Measurements from ENCODE around the gene FAM110A.
"Not testable (repeated sequence)": the region's sequence is repeated elsewhere in the genome, so short reads cannot be mapped to it uniquely, and the experiment has no call there.

The FAM110A gene

DNA sequence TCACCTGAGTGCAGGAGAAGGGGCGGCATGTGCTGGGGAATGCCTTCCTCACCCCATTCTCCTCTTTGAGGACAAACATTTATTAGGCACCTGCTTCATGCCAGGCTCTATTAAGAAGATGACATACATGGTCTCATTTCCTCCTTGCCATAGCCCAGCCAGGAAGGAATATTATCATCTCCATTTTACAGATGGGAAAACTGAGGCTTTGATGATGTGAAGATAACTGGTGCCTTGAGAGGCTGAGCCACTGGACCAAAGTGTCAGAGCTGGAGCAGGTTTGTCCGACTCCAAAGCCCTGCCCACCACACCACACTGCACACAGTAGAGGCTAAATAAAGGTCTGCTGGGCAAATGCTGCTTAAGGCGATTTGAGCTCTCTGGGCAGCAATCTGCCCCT, 37.2 kb downstream of the FAM110A start:
- no peak for DNase-seq (ENCODE audit: low read depth in 2 of 3, low spot score in 1 of 3)

DNA sequence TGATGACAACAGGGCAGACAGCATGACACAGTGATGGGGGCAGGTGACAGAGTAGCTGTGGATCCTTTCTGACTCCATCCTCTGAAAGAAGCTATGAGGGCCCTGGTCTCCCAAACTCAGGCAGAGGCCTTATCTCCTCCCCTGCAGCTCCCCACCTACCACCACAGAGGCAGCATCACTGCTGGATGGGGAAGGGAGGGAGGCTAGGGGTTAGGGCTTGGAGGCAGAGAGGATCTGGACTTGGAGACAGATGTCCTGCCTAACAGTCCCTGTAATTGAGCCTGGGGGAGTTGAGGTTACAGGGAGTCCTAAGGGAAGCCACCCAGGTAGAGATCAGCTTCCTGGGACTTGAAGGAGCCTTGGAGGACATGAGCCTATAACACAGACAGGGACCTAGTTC, 37.9 kb downstream of the FAM110A start:
- DNase-seq (ENCODE audit: low read depth in 2 of 3, low spot score in 1 of 3) = no peak

DNA sequence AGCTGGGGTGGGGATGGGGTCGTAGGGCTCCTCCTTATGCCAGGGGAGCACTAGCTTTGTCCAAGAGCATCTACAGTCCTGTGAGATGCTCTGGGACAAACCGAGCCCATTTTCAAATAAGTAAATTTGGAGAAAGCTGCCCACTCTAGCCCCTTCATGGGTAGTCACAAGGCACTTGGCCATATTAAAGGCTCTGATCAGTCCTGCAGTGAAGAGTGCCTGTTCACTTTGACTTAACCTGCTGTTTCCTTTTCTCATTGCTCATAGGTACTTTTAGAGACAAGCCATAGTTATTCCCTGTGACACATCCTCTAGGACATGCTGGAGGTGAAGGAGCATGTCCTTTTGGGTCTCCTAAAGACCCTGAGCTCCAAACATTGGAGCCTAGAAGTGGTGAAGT, 38.4 kb downstream of the FAM110A start:
- DNase-seq (ENCODE audit: low read depth in 2 of 3, low spot score in 1 of 3) = no peak

DNA sequence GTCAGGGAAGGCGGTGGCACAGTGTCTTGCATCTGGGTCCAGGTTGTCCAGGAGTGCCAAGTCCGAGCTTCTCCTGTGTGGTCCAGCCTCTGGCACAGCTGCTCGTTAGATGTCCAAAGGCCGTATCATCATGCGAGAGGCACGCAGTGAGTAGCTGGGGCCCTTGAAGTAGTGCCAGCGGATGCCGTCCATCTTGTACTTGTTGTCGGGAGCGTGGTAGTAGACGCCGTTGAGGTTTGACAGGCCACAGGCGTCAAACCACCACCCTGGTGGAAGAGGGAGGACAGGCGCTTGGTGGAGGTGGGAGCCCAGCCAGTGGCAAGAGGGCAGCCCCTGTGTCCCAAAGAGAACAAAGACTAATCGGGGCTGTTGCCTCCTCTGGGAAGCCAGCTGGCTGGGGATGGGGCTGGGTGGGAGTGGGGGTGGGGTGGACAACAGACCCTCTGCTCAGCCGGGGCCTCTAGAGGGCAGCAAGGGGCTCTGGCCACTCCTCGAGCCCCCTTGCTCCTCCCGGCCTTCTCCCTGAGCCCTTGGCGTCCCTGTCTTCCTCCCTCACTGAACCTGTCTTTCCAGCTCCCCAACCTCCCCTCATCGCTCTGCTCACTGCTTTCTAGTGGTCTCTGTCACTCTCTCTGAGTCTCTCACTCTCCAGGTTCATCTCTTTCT, 39.5 kb downstream of the FAM110A start:
- no peak for DNase-seq (ENCODE audit: low read depth in 2 of 3, low spot score in 1 of 3)

DNA sequence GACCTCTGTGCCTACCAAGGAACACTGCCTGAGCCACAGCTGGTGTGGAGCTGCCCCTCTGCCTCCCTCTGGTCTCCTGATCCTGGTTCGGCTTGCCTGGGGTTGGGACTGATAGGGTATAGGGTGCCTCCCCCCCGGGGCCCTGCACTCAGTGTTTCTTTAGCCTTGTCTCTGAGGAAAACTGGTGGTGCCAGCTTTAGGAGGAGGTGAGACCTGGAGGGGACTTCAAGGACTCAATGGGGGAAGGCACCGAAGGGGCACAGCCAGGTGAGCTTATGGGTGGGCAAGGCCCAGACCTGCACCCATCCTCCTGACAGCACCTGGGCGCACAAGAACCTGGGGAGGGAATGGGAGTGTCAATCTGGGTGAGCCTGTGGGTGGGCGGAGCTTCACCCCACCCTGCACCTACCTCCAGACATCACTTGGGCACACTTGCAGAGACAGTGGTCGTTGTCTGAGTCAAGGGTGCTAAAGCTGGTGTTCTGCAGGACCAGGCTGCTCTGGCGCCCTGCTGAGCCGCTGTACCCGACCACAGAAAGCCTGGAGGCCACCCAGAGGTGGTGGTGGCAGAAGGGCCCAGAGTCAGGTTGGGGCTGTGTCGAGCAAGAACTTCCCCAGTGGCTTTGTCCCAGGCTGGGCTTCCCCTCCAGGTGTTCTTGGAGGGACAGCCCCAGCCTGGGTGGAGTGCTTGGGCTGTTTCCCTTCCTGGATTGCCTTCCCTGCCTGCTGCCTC, 40.5 kb downstream of the FAM110A start:
- no peak for DNase-seq (ENCODE audit: low read depth in 2 of 3, low spot score in 1 of 3)

DNA sequence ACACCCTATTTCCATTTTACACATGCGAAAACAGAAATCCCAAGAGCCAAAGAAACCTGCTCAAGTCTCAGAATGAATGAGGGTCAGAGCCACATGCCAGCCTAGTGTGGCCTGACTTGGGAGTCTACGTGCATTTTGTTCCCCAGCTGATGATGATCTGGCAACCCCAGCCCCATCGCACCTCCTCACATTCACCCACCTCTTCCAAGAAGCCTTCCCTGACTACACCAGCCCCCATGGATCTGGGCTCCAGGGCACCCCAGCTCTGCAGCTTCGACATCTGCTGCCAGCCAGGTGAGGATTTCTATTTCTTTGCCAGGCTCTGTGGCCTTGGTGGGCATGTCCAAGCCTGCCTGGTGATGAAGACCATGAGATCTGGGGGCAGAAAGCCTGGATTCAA, 41.6 kb downstream of the FAM110A start:
- no peak for DNase-seq (ENCODE audit: low read depth in 2 of 3, low spot score in 1 of 3)

DNA sequence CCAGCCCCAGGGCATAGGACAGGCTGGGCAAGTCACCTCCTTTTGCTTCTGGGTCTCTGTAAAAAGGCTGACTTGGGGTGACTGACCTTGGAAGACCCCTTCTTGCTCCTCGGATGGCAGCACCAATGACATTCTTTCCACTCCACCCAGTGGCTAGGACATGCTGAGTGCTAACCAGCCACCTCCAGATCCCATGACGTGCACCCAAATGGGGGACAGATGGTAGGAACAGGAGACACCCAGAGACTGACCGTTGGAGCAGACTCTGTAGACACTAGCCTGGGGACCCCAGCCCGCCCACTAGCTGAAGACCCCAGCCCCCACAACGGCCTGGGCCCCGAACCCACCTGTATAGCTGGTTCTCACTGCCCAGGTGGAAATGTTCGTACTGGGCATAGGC, 44.3 kb downstream of the FAM110A start:
- no peak for DNase-seq (ENCODE audit: low read depth in 2 of 3, low spot score in 1 of 3)

DNA sequence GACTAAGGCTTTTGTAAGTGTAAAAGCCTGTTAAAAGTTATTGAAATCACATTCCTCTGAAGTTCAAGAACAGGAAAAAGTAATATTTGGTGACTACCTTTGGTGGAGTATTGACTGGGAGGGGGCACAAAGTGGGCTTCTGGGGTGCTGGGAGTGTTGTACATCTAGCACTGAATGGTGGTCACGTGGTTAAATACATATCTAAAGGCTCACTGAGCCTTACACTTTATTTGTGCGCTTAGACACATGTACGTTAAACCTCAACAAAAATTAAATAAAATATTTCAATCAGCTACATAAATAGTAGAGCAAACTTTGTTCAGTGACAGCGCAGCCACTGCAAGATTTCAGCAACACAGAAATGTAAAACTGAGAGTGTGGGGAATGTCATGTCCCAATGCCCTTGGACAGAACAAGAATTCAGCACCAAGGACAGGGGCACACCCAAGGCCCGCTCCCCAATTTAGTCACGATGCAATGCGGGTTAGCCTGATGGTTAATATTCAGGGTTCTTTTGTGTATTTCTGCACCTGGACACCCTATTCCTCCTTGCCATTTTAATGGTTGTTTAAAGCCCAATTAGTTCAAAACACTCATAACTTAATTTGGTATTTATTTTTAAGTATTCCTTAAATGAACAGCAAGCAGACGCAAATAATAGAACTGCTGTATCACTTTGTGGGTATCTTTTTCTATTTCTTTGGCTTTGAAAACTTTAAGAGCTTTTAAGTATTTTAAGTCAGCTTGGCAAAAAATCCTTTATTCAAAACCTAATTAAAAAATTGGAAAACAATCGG, 45.2 kb downstream of the FAM110A start:
- DNase-seq (ENCODE audit: low read depth in 2 of 3, low spot score in 1 of 3) = peak in 1 of 3 donors; percentile 18

DNA sequence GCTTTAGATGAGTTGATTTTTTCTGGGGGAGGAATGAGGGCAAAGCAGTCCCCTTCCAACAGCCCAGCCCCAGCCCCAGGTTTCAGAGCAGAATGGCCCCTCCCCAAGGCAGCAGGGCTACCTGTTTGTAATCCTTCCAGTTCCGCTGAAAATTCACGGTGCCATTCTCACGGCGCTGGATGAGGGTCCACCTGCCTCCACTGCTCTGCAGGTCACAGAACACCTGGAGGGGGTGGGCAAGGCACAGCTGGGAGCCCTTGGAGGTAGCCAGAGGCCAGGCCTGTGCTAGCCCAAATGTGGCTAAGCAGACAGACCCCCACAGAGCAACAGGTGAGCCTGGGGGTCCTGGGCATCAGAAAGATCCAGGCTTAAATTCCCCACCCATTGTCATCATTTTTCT, 46.1 kb downstream of the FAM110A start:
- no peak for DNase-seq (ENCODE audit: low read depth in 2 of 3, low spot score in 1 of 3)

DNA sequence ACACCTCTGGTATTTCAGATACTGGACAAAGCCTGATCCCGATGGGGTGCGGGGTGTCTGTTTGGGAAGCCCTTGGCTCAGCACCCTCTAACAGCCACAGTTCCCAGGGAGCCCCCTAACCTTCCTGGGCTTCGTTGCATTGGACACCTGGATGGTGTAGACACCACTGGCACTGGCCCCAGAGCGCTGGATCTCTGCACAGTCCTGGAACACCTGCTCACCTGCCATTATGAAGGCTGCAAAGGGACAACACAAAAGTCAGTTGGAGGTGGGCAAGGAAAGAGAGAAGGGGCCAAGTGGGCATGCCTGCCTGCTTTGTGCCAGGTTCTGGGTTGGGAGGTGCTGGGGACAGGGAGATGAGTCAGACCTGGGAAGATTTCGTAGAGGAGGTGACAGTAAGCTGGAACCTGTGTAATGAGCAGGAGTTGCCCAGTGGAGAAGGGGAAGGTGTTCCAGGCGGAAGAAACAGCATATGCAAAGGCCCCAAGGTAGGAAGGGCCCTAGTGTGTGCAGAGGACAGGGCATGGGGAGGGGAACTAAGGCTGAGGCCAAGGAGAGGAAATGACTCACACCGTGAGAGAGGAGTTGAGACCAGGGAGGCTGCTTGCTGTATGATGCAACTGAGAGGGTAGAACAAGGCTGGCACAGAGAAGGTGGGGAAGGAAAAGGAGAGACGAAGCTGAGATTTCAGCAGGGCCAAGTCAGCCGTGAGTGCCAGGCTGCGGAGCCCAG, 47.7 kb downstream of the FAM110A start:
- peak in 2 of 3 donors; percentile 9 to 20 for DNase-seq (ENCODE audit: low read depth in 2 of 3, low spot score in 1 of 3)

DNA sequence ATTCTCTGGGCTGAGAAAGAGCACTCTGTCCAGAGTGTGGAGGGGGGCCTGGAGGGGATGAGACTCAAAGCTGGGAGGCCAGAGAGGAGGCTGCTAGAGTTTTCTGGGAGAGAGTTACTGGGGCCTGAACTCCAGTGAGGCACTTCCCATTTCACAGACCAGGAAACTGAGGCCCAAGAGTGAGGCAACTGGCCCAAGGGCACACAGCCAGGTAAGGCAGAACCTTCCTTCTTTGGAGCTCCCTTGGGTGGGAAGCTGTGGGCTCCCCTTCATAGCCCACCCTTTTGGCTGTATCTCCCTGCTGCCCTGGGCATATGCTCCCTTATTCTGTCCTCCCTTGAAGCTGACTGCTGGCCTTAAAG, 48.2 kb downstream of the FAM110A start:
- no peak for DNase-seq (ENCODE audit: low read depth in 2 of 3, low spot score in 1 of 3)

DNA sequence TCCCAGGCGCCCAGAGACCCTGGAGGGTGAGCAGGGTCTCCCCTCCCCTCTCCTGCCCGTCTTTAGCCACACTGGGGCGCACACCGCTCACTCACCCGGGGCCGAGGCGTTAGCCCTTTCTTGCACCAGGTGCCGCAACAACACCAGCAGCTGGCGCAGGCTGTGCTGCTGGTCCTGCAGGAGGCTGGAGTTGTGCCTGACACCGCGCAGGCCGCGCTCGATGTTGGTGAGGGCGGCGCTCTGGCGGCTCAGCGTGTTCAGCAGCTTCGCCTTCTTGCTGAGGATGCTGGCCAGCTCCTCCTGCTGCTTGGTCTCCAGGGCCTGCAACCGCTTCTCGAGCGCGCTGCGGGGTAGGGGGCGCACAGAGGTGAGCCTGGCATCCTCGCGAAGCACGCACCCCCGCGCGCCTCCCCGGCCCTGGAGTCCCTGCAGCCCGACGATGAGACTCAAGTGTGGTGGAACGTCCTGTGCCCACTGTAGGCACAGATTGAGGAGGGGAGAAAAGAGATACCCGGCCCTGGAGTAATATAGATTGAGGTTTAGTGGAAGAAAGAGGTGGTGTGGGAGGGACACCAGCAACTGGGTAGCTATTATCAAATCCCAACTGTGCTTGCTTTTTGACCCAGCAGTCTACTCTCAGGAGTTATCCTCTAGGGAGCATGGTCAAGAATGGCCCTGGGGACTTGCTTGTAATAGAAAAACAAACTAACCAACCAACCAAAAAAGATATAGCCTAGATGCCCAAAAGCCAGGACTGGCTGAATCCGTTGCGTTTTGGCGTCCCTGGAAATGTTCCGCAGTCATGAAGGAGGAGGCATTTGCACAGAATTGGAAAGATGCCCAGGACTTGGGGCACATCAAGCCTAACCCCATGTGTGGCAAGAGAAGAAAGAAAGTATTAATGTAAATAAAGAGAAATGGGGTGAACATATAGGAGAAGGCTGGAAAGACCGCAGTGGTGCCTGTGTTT, 51.8 kb downstream of the FAM110A start:
- no peak for DNase-seq (ENCODE audit: low read depth in 2 of 3, low spot score in 1 of 3)

DNA sequence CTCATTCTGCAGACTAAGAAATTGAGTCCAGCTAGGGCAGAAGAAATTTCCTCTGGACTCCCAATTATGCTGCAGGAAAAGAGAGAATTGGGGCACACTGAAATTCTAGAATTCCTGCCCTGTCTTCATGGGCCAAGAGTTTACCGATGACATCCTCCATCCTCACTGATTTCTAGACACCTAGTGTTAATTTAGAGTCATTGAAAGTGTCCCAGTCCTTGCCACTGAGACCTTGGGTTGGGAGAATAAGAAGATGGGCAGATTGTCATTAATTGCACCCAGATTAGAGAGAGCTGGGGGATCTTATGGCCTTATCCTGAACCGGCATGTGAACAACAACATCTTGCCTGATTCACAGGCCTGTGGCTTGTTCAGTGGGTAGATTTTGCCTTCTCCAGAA, 53.6 kb downstream of the FAM110A start:
- DNase-seq (ENCODE audit: low read depth in 2 of 3, low spot score in 1 of 3) = no peak

DNA sequence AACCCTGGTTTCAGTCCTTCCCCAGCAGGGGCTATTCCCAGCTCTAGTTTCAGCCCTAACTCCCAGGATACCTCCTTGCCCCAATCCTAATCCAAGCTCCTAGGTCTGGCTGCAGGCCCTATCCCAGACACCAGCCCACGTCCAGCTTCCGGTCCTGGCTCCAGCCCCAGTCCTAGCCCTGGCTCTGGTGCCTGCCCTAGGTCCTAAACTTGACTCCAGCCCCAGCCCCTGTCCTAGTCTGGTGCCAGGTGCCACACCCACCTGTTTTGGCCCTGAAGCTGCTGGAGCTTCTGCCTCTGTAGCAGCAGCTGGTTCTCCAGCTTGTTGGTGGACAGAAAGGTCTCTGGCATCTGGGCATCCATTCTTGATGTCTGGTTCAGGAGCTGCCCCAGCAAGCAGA, 54.5 kb downstream of the FAM110A start:
- DNase-seq (ENCODE audit: low read depth in 2 of 3, low spot score in 1 of 3) = no peak

DNA sequence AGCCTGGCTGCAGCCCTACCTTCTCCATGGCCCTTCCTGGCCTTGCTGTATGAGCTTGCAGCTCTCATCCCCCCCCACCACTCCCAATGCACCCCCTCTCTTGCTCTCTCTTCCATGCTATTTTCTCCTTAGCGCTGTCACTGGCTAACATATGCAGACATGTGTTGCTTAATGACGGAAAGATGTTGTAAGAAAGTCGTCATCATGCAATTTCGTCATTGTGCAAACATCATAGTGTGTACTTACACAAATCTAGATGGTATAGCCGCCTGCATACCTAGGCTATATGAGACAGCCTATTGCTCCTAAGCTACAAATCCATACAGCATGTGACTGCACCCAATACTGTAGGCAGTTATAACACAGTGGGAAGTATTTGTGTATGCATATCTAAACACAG, 55.6 kb downstream of the FAM110A start:
- no peak for DNase-seq (ENCODE audit: low read depth in 2 of 3, low spot score in 1 of 3)

DNA sequence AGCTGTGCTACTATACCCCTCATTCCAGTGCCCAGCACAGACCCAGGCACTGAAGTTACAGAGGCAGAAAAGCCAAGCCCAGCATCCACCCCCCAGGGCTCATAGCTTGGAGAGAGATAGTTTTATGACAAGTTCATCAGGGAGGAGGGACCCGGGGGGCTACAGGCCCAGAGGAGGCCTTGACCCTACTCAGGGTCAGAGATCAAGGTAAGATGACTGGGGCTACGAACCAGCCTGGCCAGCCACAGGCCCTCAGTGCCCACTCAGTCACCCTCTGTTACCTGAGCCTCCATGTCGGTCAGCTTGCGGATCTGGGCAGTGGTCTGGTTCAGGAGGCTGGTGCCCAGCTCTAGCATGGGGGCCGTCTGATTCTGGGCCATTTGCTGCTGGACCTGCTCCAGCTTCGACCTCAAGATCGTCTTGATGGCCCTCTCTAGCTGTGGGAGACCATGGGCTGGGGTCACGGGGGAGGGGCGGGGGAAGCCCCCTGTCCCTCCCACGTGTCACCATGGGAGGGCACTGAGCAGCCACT, 56.5 kb downstream of the FAM110A start:
- DNase-seq (ENCODE audit: low read depth in 2 of 3, low spot score in 1 of 3) = no peak

DNA sequence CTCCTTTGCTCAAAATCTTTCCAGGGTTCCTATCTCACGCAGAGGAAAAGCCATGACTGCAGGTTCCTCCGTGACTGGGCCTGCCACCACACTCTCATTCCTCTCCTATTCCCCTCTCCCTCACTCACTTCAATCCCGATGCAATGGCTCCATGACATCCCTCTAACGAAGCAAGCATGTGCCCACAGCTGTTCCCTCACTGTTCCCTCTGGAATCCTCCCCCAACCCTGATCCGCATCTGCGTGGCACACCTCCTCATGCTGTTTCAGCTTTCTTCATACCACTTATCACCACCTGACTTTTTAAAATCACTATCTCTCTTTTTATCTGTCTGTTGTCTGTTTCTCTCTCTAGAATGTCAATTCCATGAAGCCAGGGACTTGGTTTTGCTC, 57.1 kb downstream of the FAM110A start:
- DNase-seq (ENCODE audit: low read depth in 2 of 3, low spot score in 1 of 3) = no peak

DNA sequence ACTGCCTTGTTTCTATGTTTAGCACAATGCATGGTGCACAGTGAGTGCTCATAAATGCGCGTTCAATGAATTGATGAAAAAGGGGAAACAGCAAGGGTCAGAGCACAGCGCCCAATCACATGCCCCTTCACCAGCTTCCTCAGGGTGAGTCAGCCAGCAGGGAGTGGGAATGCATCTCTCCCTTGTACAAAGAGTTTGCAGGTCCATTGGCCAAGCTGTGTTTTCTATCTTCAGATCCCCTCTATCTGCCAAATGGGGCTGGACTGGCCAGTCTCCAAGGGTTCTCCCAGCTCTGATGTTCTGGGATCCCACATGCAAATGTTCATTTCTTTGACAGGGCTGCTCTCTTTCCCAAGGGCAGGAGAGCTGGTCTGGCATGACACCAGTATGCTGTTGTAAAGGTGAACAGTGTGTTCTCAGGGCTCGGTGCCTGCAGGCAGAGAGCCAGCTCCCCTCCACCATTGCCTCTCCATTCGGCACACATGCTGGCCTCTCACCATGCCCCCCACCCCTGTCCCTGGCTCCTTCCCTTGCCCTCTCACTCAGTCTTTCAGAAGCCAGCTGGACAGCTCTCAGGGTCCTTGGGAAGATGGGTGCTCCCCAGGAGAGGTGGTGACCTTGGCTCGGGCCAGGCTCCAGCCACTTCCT, 57.7 kb downstream of the FAM110A start:
- DNase-seq (ENCODE audit: low read depth in 2 of 3, low spot score in 1 of 3) = no peak

DNA sequence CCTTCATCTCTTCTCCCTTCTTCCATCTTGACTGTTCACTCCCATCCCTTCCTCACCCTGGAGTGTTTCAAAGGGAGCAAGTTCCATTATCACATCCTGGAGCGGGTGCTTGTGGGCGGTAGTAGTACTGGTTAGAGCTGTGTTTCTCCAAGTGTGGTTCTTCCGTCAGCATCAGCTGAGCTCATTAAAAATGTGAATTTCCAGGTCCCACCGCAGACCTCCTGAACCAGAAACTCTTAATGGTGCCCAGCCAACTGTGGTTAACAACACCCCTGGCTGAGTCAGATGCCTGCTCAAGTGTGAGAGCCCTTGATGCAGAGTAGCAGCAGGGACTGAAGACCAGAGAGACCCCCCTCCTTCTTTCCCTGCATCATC, 58.2 kb downstream of the FAM110A start:
- no peak for DNase-seq (ENCODE audit: low read depth in 2 of 3, low spot score in 1 of 3)

DNA sequence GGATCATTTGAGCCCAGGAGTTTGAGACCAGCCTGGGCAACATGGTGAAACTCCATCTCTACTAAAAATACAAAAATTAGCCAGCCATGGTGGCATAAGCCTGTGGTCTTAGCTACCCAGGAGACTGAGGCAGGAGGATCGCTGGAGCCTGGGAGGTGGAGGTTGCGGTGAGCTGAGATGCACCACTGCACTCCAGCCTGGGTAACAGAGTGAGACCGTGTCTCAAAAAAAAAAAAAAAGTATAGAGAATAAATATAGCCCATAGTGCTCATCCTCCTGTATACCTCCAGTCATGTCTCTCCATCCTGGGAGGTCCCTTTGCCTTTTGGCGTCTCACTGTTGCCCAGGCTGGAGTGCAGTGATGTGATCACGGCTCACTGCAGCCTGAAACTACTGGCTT, 58.9 kb downstream of the FAM110A start:
- not testable (repeated sequence) for DNase-seq (ENCODE audit: low read depth in 2 of 3, low spot score in 1 of 3)
